Smooth muscle cell (in vitro differentiated cells): ENCODE results near the gene RLBP1. TPM values are rescaled to one million over a fixed set of nuclear protein-coding genes. Genes with fewer than 3 reads are reported as not detected.

ENCODE experiments used
- DNase-seq: peaks from one replicate; lab custom pipeline; 2025; ENCODE audit not compliant: unreplicated experiment; lab: John Stamatoyannopoulos, UW
- H2AFZ ChIP-seq: fragments of 200-600 bp; sonication (generic); 2 replicates; pipeline ENCODE4 v1.6.0; 2016; ENCODE audit warnings: antibody characterized with exemption, low read depth, mild to moderate bottlenecking
- H3F3A ChIP-seq: fragments of 200-600 bp; sonication (generic); 2 replicates; pipeline ENCODE4 v1.6.0; 2017; ENCODE audit warnings: antibody characterized with exemption, low read depth
- H3K27ac ChIP-seq: fragments of 200-600 bp; sonication (generic); 2 replicates; pipeline ENCODE4 v1.5.1; 2016; ENCODE audit warnings: low read depth, mild to moderate bottlenecking
- H3K27me3 ChIP-seq: fragments of 200-600 bp; sonication (generic); 2 replicates; pipeline ENCODE4 v1.6.1; 2016; ENCODE audit warnings: low read depth, mild to moderate bottlenecking
- H3K36me3 ChIP-seq: fragments of 200-600 bp; sonication (generic); 2 replicates; pipeline ENCODE4 v1.5.1; 2016; ENCODE audit warnings: low read depth
- H3K4me1 ChIP-seq: fragments of 200-600 bp; sonication (generic); 2 replicates; pipeline ENCODE4 v1.5.1; 2016; ENCODE audit warnings: low read depth
- H3K4me2 ChIP-seq: fragments of 200-600 bp; sonication (generic); 2 replicates; pipeline ENCODE4 v1.6.0; 2016; ENCODE audit warnings: mild to moderate bottlenecking
- H3K4me3 ChIP-seq: fragments of 200-600 bp; sonication (generic); 2 replicates; pipeline ENCODE4 v1.5.1; 2016; ENCODE audit warnings: mild to moderate bottlenecking
- H3K79me2 ChIP-seq: fragments of 200-600 bp; sonication (generic); 2 replicates; pipeline ENCODE4 v1.6.0; 2016; ENCODE audit warnings: low read depth, mild to moderate bottlenecking
- H3K9ac ChIP-seq: fragments of 200-600 bp; sonication (generic); 2 replicates; pipeline ENCODE4 v1.6.0; 2016; ENCODE audit warnings: low read depth
- H3K9me3 ChIP-seq: fragments of 200-600 bp; sonication (generic); replicated peaks from 2 replicates; pipeline ENCODE4 v1.5.1; 2016; ENCODE audit warnings: low read depth
- H4K20me1 ChIP-seq: fragments of 200-600 bp; sonication (generic); 2 replicates; pipeline ENCODE4 v1.6.0; 2016; ENCODE audit warnings: low read depth
- WGBS: methylation state at CpG from one replicate; pipeline ENCODE4 v1.1.7; 2016; ENCODE audit warnings: low lambda C conversion rate; 5-methylcytosine and 5-hydroxymethylcytosine counted together
- polyA plus RNA-seq: library from polyadenylated mRNA; unstranded; fragments of >200 nt; fragmentation: Nextera tagmentation; extraction: Ambion mirVana; gene quantifications from 2 replicates; pipeline ENCODE4 v1.2.1, GENCODE V29; 2016
- total RNA-seq: library from RNA; depleted of rRNA; stranded (reverse); fragments of >200 nt; gene quantifications from 2 replicates; pipeline ENCODE4 v1.2.3, GENCODE V29; 2014
- TF ChIP-seq, protein P1 (sequence below): fragments of 200-600 bp; sonication (generic); IDR thresholded peaks from 2 replicates; pipeline ENCODE4 v1.5.1; 2017; ENCODE audit warnings: borderline replicate concordance, mild to moderate bottlenecking, antibody characterized with exemption; ENCODE audit not compliant: insufficient read depth, poor library complexity, severe bottlenecking

RLBP1 gene
- total and polyA plus RNA-seq, 2 experiments from 2014 or later, result not detected

DNA sequence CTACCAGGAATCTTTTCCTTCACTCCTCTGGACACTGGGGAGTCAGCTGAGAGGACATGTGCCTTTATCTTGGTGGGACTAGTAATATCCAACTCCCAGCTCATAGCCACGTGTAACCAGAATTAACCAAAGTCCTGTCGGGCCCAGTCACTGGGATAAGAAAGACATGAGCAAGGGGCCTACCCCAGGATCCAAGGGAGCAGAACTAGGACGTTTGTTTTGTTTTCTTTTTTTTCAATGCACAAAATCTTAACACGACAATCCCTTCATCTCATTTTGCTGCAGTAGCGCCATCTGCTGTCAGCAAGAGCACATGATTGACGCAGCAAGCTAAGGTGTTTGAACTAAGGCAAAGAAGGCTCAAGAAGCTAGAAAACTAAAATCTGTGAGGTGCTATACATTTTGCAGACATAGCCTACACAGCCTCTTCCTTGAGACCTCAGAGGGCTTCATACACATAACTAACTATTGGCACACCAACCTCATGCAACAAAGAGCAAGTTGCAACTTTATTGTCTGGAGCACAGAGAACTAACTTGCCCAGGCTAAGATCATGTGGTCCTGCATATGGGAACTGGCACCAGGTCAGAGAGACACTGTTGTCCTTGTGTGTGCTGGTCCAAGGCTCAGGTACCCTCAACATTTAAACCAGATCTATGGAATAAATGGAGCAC is 43.6 kb downstream of the RLBP1 start:
- Histone ChIP-seq H3K27me3 (no peaks in the 10 kb centered on the region), H4K20me1 (no peaks in the 10 kb centered on the region), H3K9me3 (no peaks in the 10 kb centered on the region), H3K9ac (no peak overlapping the region), H3K4me2 (no peak overlapping the region), H3K27ac (no peak overlapping the region), H3K4me1 (no peaks in the 10 kb centered on the region), H2AFZ (no peak overlapping the region), H3K79me2 (no peaks in the 10 kb centered on the region), H3F3A (no peaks in the 10 kb centered on the region), H3K36me3 (no peaks in the 10 kb centered on the region), H3K4me3 (no peak overlapping the region)
- WGBS, result 4% methylated on average over 6 of the region's 6 CpGs
- TF ChIP-seq, protein P1, sequence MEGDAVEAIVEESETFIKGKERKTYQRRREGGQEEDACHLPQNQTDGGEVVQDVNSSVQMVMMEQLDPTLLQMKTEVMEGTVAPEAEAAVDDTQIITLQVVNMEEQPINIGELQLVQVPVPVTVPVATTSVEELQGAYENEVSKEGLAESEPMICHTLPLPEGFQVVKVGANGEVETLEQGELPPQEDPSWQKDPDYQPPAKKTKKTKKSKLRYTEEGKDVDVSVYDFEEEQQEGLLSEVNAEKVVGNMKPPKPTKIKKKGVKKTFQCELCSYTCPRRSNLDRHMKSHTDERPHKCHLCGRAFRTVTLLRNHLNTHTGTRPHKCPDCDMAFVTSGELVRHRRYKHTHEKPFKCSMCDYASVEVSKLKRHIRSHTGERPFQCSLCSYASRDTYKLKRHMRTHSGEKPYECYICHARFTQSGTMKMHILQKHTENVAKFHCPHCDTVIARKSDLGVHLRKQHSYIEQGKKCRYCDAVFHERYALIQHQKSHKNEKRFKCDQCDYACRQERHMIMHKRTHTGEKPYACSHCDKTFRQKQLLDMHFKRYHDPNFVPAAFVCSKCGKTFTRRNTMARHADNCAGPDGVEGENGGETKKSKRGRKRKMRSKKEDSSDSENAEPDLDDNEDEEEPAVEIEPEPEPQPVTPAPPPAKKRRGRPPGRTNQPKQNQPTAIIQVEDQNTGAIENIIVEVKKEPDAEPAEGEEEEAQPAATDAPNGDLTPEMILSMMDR, result peak; percentile 88
- DNase-seq, result no peak

DNA sequence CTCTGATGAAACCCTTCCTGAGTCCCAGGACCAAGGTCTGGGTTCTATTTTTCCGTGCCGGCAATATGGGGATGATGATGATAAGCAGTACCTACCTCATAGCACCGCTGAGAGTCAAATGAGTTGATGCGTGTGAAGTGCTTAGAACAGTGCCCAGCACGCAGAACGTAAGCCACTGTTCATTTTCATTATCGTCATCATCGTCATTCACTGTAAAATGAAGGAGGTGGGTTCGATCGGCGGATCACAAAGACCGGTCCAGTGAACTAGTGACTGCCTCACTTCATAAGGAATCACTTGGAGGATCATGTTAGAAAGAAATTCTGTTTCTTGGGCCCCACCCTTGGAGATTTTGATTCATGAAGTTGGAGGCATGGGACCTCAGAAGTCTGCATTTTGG is 44.3 kb downstream of the RLBP1 start:
- Histone ChIP-seq H3K9ac (no peak overlapping the region), H3K4me1 (no peaks in the 10 kb centered on the region), H3K9me3 (no peaks in the 10 kb centered on the region), H3K79me2 (no peaks in the 10 kb centered on the region), H3K27me3 (no peaks in the 10 kb centered on the region), H4K20me1 (no peaks in the 10 kb centered on the region), H3K27ac (no peak overlapping the region), H3F3A (no peaks in the 10 kb centered on the region), H3K4me3 (no peak overlapping the region), H3K4me2 (no peak overlapping the region), H2AFZ (no peak overlapping the region), H3K36me3 (no peaks in the 10 kb centered on the region)
- 97% methylated on average over 12 of the region's 12 CpGs for WGBS
- TF ChIP-seq, protein P1, result no peak
- no peak for DNase-seq

DNA sequence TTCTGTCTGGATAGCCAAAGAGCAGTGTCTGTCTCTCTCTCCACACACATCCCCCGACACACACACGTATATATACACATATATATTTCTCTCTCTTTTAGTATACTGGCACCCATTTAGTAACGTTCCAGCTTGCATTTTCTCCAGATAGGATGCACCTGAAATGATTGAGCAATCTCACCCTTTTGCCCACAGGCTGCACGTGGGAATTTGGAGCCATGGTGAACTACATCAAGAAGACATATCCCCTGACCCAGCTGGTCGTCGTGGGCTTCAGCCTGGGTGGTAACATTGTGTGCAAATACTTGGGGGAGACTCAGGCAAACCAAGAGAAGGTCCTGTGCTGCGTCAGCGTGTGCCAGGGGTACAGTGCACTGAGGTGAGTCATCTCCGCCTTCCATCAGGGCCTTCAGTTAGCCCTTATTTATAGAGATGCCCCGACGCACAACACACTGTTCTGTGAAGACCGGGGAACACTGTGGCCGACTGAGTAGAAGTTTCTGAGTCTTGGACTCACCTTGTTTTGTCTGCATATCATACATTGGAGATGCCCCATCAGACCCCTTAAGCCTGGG is 45.7 kb downstream of the RLBP1 start:
- H3K4me1 ChIP-seq, result no peaks in the 10 kb centered on the region
- no peaks in the 10 kb centered on the region for H3K27me3 ChIP-seq
- no peaks in the 10 kb centered on the region for H3K79me2 ChIP-seq
- H3K9ac ChIP-seq, result no peak overlapping the region
- H3K27ac ChIP-seq, result no peak overlapping the region
- DNase-seq, result no peak
- H4K20me1 ChIP-seq, result no peaks in the 10 kb centered on the region
- no peaks in the 10 kb centered on the region for H3K36me3 ChIP-seq
- no peak overlapping the region for H2AFZ ChIP-seq
- WGBS, result 90% methylated on average over 13 of the region's 13 CpGs
- no peak overlapping the region for H3K4me2 ChIP-seq
- H3K4me3 ChIP-seq, result no peak overlapping the region
- no peaks in the 10 kb centered on the region for H3K9me3 ChIP-seq
- no peaks in the 10 kb centered on the region for H3F3A ChIP-seq
- TF ChIP-seq, protein P1, result no peak

DNA sequence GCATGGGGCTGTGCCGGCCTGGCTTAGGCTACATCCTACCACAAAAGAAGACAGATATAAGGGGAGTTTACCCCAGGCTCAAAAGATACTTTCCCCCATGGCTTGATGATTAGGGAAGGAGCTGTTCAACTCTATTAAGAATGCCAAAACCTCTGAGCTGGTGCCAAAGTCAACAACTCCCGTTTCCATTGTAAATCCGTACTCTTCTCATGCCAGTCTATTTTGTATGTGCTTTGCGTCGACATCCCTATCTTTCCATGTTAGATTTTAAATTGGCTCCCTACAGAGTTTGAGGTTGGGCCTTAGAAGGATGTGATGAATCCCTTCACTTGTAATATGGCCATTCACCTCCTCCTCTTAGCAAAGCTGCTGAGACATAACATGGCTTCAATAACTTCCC is 46.9 kb downstream of the RLBP1 start:
- no peak overlapping the region for H3K4me2 ChIP-seq
- 82% methylated on average over 5 of the region's 5 CpGs for WGBS
- H3K4me1 ChIP-seq, result no peaks in the 10 kb centered on the region
- H3F3A ChIP-seq, result no peaks in the 10 kb centered on the region
- H3K36me3 ChIP-seq, result no peaks in the 10 kb centered on the region
- H3K9me3 ChIP-seq, result no peaks in the 10 kb centered on the region
- DNase-seq, result no peak
- H3K27me3 ChIP-seq, result no peaks in the 10 kb centered on the region
- H3K9ac ChIP-seq, result no peak overlapping the region
- no peak overlapping the region for H2AFZ ChIP-seq
- TF ChIP-seq, protein P1, result no peak
- no peaks in the 10 kb centered on the region for H4K20me1 ChIP-seq
- no peak overlapping the region for H3K27ac ChIP-seq
- no peaks in the 10 kb centered on the region for H3K79me2 ChIP-seq
- no peak overlapping the region for H3K4me3 ChIP-seq
